Mesenchymal stem cell (in vitro differentiated cells and primary cell): Measurements from ENCODE around the gene CALCOCO2.
"Not testable (repeated sequence)": the region's sequence is repeated elsewhere in the genome, so short reads cannot be mapped to it uniquely, and the experiment has no call there.

ENCODE experiments used
- DNase-seq: peaks from one replicate; pipeline ENCODE4 v3.0.0-alpha.2; 2013
- H2AFZ ChIP-seq: one replicate; pipeline ENCODE4 v1.6.1; 2013; ENCODE audit warnings: low read depth, mild to moderate bottlenecking, control low read depth, inconsistent platforms, low read length, moderate library complexity
- H2AK5ac ChIP-seq: 2 replicates; pipeline ENCODE4 v1.6.1; 2013; ENCODE audit warnings: low read length, moderate library complexity, mild to moderate bottlenecking, inconsistent platforms; ENCODE audit not compliant: severe bottlenecking
- H2BK120ac ChIP-seq: one replicate; pipeline ENCODE4 v1.6.1; 2013; ENCODE audit warnings: low read depth, mild to moderate bottlenecking, inconsistent platforms, low read length, moderate library complexity
- H2BK12ac ChIP-seq, 2 experiments: one replicate each; pipeline ENCODE4 v1.6.1; 2013; ENCODE audit warnings: inconsistent platforms in 2 of 2, low read length in 2 of 2, mild to moderate bottlenecking in 2 of 2, moderate library complexity in 2 of 2, control low read depth in 1 of 2
- H2BK15ac ChIP-seq: one replicate; pipeline ENCODE4 v1.6.1; 2013; ENCODE audit warnings: mild to moderate bottlenecking, low read depth, inconsistent platforms; ENCODE audit not compliant: poor library complexity, severe bottlenecking
- H2BK5ac ChIP-seq: 2 replicates; pipeline ENCODE4 v1.6.1; 2013; ENCODE audit warnings: low read depth, mild to moderate bottlenecking, low read length, control low read depth, inconsistent platforms; ENCODE audit not compliant: poor library complexity, severe bottlenecking
- H3K14ac ChIP-seq, 2 experiments: one replicate each; pipeline ENCODE4 v1.6.1; 2013; ENCODE audit warnings: inconsistent platforms in 2 of 2, low read length in 2 of 2, control low read depth in 1 of 2, mild to moderate bottlenecking in 1 of 2, moderate library complexity in 1 of 2
- H3K18ac ChIP-seq, 2 experiments: one replicate each; pipeline ENCODE4 v1.6.1; 2013; ENCODE audit warnings: inconsistent platforms in 2 of 2, low read length in 2 of 2, control low read depth in 1 of 2, low read depth in 1 of 2, mild to moderate bottlenecking in 1 of 2
- H3K23ac ChIP-seq, 2 experiments: one replicate each; pipeline ENCODE4 v1.6.1; 2013; ENCODE audit warnings: inconsistent platforms in 2 of 2, low read length in 2 of 2, mild to moderate bottlenecking in 2 of 2, moderate library complexity in 2 of 2, control low read depth in 1 of 2
- H3K27ac ChIP-seq: 2 replicates; pipeline ENCODE4 v1.5.1; 2013; ENCODE audit warnings: mild to moderate bottlenecking, moderate library complexity, low read length, control low read depth, inconsistent platforms; ENCODE audit not compliant: poor library complexity, severe bottlenecking
- H3K27me3 ChIP-seq, 2 experiments: 2 replicates each; pipeline versions ENCODE4 v1.6.1 to v1.7.0; 2013; ENCODE audit warnings: low read length in 2 of 2, mild to moderate bottlenecking in 2 of 2, moderate library complexity in 2 of 2, control low read depth in 1 of 2, inconsistent platforms in 1 of 2; ENCODE audit not compliant: control insufficient read depth in 1 of 2, insufficient read depth in 1 of 2
- H3K36me3 ChIP-seq, 2 experiments: 2 replicates each; pipeline versions ENCODE4 v1.6.1 to v1.7.0; 2013; ENCODE audit warnings: low read length in 2 of 2, control low read depth in 1 of 2, inconsistent platforms in 1 of 2, low read depth in 1 of 2, mild to moderate bottlenecking in 1 of 2; ENCODE audit not compliant: insufficient read depth in 2 of 2, control insufficient read depth in 1 of 2
- H3K4ac ChIP-seq, 2 experiments: one replicate each; pipeline ENCODE4 v1.6.1; 2013; ENCODE audit warnings: inconsistent platforms in 2 of 2, low read length in 2 of 2, mild to moderate bottlenecking in 2 of 2, moderate library complexity in 2 of 2, control low read depth in 1 of 2, low read depth in 1 of 2
- H3K4me1 ChIP-seq: 2 replicates; pipeline ENCODE4 v1.6.1; 2013; ENCODE audit warnings: low read depth, low read length, control low read depth; ENCODE audit not compliant: control insufficient read depth, insufficient read depth
- H3K4me2 ChIP-seq: 2 replicates; pipeline ENCODE4 v1.6.1; 2013; ENCODE audit warnings: low read length, mild to moderate bottlenecking, inconsistent platforms; ENCODE audit not compliant: poor library complexity, severe bottlenecking
- H3K4me3 ChIP-seq, 2 experiments: 2 replicates each; pipeline versions ENCODE4 v1.5.1 to v1.7.0; 2013; ENCODE audit warnings: low read length in 2 of 2, mild to moderate bottlenecking in 2 of 2, control low read depth in 1 of 2, low read depth in 1 of 2; ENCODE audit not compliant: insufficient read depth in 1 of 2
- H3K79me1 ChIP-seq: replicated peaks from 2 replicates; pipeline ENCODE4 v1.6.1; 2013; ENCODE audit warnings: mild to moderate bottlenecking, control low read depth, low read length, inconsistent platforms; ENCODE audit not compliant: poor library complexity, severe bottlenecking
- H3K9ac ChIP-seq: 2 replicates; pipeline ENCODE4 v1.7.0; 2013; ENCODE audit warnings: mild to moderate bottlenecking, low read length, moderate library complexity
- H3K9me3 ChIP-seq: 2 replicates; pipeline ENCODE4 v1.7.0; 2013; ENCODE audit warnings: mild to moderate bottlenecking, low read length; ENCODE audit not compliant: control insufficient read depth
- H4K8ac ChIP-seq: one replicate; pipeline ENCODE4 v1.6.1; 2013; ENCODE audit warnings: inconsistent platforms, mild to moderate bottlenecking, low read length, moderate library complexity
- H4K91ac ChIP-seq: one replicate; pipeline ENCODE4 v1.6.1; 2013; ENCODE audit warnings: mild to moderate bottlenecking, low read length, inconsistent platforms
- WGBS: methylation state at CpG from one replicate; pipeline ENCODE4 v1.1.7; 2013; ENCODE audit warnings: mixed read lengths; 5-methylcytosine and 5-hydroxymethylcytosine counted together

CALCOCO2 gene

GRCh38 chr17:48835971-48836370 lies 5.1 kb downstream of the CALCOCO2 start:
- Histone ChIP-seq H3K27ac (no peak overlapping the region), H3K36me3 (peaks cover 0 to 7% of the 10 kb centered on the region in 2 experiments), H3K4ac (no peak overlapping the region), H3K14ac (no peak overlapping the region), H3K4me2 (no peak overlapping the region), H3K4me3 (no peak overlapping the region), H3K9ac (no peak overlapping the region), H4K91ac (no peak overlapping the region), H4K8ac (no peak overlapping the region), H3K9me3 (no peaks in the 10 kb centered on the region), H2BK5ac (no peak overlapping the region), H2BK12ac (no peak overlapping the region), H3K23ac (no peak overlapping the region), H2AK5ac (no peak overlapping the region), H3K79me1 (peaks cover 31% of the 10 kb centered on the region), H3K18ac (no peak overlapping the region), H2AFZ (no peak overlapping the region), H3K4me1 (peaks cover 5% of the 10 kb centered on the region), H3K27me3 (no peaks in the 10 kb centered on the region), H2BK120ac (no peak overlapping the region), H2BK15ac (no peak overlapping the region)
- WGBS = no CpG with 5 or more reads among the region's 2 CpGs
- DNase-seq = no peak

GRCh38 chr17:48837458-48837857 lies 6.6 kb downstream of the CALCOCO2 start:
- WGBS = 93% methylated on average over 4 of the region's 4 CpGs
- H4K8ac ChIP-seq = not testable (repeated sequence)

GRCh38 chr17:48840441-48840840 lies 9.6 kb downstream of the CALCOCO2 start:
- Histone ChIP-seq H2BK15ac (no peak overlapping the region), H3K18ac (no peak overlapping the region), H3K4me1 (peaks cover 2% of the 10 kb centered on the region), H3K27me3 (no peaks in the 10 kb centered on the region), H2BK12ac (no peak overlapping the region), H3K23ac (no peak overlapping the region), H3K36me3 (peaks cover 2 to 31% of the 10 kb centered on the region in 2 experiments), H3K4ac (no peak overlapping the region), H3K9ac (peak overlapping the region; percentile 93), H2BK120ac (no peak overlapping the region), H3K79me1 (peaks cover 15% of the 10 kb centered on the region), H4K8ac (peak overlapping the region; percentile 19), H3K4me2 (no peak overlapping the region), H2AK5ac (no peak overlapping the region), H3K9me3 (no peaks in the 10 kb centered on the region), H3K14ac (no peak overlapping the region), H4K91ac (no peak overlapping the region), H2BK5ac (no peak overlapping the region), H3K4me3 (peak overlapping the region in 1 of 2 experiments; percentile 77), H3K27ac (no peak overlapping the region), H2AFZ (no peak overlapping the region)
- DNase-seq = no peak
- WGBS = 73% methylated on average over 3 of the region's 3 CpGs

More at GRCh38 chr17:48837458-48837857, 6.6 kb downstream of the CALCOCO2 start:
- H3K4me1 ChIP-seq, H3K18ac ChIP-seq, H2AK5ac ChIP-seq, H2BK5ac ChIP-seq, H2BK15ac ChIP-seq, DNase-seq, H3K23ac ChIP-seq, H3K4me3 ChIP-seq, H2AFZ ChIP-seq, H3K9me3 ChIP-seq, H3K27me3 ChIP-seq, H3K4ac ChIP-seq, H3K14ac ChIP-seq, H3K36me3 ChIP-seq, H3K27ac ChIP-seq, H4K91ac ChIP-seq, H2BK120ac ChIP-seq, H3K4me2 ChIP-seq, H3K9ac ChIP-seq, H2BK12ac ChIP-seq: not testable (repeated sequence)
- H3K79me1 ChIP-seq = peaks cover 24% of the 10 kb centered on the region

- Histone ChIP-seq H2BK15ac (no peak overlapping the region), H3K23ac (no peak overlapping the region), H3K27me3 (no peaks in the 10 kb centered on the region), H3K79me1 (peaks cover 12% of the 10 kb centered on the region), H3K4me3 (peak overlapping the region in 1 of 2 experiments; percentile 77), H3K9me3 (no peaks in the 10 kb centered on the region), H3K4ac (no peak overlapping the region), H3K27ac (peak overlapping the region; percentile 20), H2BK12ac (peak overlapping the region in 1 of 2 experiments; percentile 77), H3K9ac (peak overlapping the region; percentile 93), H3K36me3 (peaks cover 2 to 35% of the 10 kb centered on the region in 2 experiments), H3K4me2 (peak overlapping the region; percentile 49), H2BK120ac (no peak overlapping the region), H2AFZ (no peak overlapping the region), H2BK5ac (no peak overlapping the region), H2AK5ac (no peak overlapping the region), H3K18ac (peak overlapping the region in 1 of 2 experiments; percentile 73), H4K91ac (no peak overlapping the region), H3K14ac (no peak overlapping the region), H4K8ac (peak overlapping the region; percentile 37), H3K4me1 (peaks cover 2% of the 10 kb centered on the region)
- 15% methylated on average over 2 of the region's 3 CpGs for WGBS
- peak; percentile 83 for DNase-seq
These were observed 10.6 kb downstream of the CALCOCO2 start for GRCh38 chr17:48841395-48841831.
